ENCODE measurements around the gene POLR2F. TPM values are rescaled to one million over a fixed set of nuclear protein-coding genes. Genes with fewer than 3 reads are reported as not detected.

Gene POLR2F
- total RNA-seq, 1 donor from 2014 or later: 99.6 TPM

DNA sequence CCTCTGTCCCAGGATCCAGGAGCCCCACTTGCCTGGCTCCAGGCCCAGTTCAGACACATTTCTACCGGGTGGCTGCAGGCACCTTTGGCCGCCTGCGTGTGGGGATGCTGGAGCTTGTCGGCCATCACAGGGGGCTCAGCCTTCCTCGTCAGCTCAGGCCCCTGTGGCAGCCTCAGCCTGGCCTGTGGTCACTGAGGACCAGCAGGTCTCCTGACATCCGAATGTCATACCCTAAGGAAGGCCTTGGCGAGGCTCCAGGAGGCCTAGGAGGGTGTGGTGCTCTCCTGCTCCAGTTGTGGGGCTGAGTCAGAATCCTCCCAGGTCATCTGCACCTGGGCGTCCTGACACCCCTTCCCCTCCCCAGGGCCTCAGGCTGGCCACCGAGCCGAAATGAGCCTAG is 45.7 kb downstream of the POLR2F start:
- H3K9me3 Mint-ChIP-seq: no peaks in the 10 kb centered on the region
- DNase-seq (ENCODE audit: extremely low spot score, unreplicated experiment): no peak
- no peak overlapping the region for H3K27ac Mint-ChIP-seq
- no peak overlapping the region for H3K4me3 Mint-ChIP-seq
- TF ChIP-seq, protein P1, sequence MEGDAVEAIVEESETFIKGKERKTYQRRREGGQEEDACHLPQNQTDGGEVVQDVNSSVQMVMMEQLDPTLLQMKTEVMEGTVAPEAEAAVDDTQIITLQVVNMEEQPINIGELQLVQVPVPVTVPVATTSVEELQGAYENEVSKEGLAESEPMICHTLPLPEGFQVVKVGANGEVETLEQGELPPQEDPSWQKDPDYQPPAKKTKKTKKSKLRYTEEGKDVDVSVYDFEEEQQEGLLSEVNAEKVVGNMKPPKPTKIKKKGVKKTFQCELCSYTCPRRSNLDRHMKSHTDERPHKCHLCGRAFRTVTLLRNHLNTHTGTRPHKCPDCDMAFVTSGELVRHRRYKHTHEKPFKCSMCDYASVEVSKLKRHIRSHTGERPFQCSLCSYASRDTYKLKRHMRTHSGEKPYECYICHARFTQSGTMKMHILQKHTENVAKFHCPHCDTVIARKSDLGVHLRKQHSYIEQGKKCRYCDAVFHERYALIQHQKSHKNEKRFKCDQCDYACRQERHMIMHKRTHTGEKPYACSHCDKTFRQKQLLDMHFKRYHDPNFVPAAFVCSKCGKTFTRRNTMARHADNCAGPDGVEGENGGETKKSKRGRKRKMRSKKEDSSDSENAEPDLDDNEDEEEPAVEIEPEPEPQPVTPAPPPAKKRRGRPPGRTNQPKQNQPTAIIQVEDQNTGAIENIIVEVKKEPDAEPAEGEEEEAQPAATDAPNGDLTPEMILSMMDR (conservative IDR thresholded peaks at IDR 0.05): no peak
- no peaks in the 10 kb centered on the region for H3K27me3 Mint-ChIP-seq
- H3K36me3 Mint-ChIP-seq: no peaks in the 10 kb centered on the region
- H3K4me1 Mint-ChIP-seq (ENCODE audit: unreplicated experiment): peaks cover 12% of the 10 kb centered on the region

DNA sequence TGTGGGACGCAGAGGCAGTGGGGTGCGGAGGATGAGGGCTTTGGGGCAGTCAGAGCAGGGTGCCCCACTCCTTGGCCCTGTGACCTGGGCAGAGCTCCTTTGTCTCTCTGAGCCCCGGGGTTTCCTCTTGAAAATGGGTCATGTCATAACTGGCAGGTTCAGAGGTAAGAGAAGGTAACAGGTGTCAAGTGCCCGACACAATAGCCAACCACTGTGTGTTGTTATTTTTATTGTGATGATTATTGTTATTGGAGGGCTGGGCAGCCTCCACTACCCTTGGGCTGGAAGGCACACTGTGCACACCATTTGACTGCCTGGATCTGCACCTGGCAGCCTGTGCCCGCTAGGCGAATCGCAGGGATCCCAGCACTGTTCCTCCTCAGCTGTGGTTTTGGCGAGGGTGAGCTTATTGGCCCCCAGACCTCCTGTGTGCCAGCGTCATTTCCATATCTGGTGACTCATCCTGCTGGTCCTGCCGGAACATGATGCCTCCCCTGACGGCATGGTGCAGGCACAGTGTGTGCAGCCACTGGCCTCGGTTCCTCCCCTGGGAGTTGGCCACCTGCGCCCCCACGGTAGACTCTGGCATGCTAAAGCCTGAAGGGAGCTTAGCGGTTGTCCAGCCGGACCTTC is 46.3 kb downstream of the POLR2F start:
- TF ChIP-seq, protein P1 (conservative IDR thresholded peaks at IDR 0.05): no peak
- H3K27me3 Mint-ChIP-seq: no peaks in the 10 kb centered on the region
- no peaks in the 10 kb centered on the region for H3K9me3 Mint-ChIP-seq
- no peak overlapping the region for H3K4me3 Mint-ChIP-seq
- H3K36me3 Mint-ChIP-seq: no peaks in the 10 kb centered on the region
- H3K27ac Mint-ChIP-seq: no peak overlapping the region
- H3K4me1 Mint-ChIP-seq (ENCODE audit: unreplicated experiment): peaks cover 12% of the 10 kb centered on the region
- no peak for DNase-seq (ENCODE audit: extremely low spot score, unreplicated experiment)

DNA sequence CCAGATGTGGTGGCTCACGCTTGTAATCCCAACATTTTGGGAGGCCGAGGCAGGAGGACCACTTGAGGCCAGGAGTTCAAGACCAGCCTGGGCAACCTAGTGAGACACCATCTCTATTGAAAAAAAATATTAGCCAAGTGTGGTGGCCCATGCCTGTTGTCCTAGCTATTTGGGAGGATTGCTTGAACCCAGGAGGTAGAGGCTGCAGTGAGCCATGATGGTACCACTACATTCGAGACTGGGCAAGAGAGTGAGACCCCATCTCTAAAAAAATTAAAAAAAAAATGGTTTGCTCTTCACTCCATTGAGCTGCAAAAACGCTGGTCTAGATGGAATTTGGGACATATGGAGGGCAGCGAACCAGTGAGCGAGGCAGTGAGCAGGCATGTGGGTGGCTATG is 52.4 kb downstream of the POLR2F start:
- H3K9me3 Mint-ChIP-seq: no peaks in the 10 kb centered on the region
- no peaks in the 10 kb centered on the region for H3K36me3 Mint-ChIP-seq
- TF ChIP-seq, protein P1 (conservative IDR thresholded peaks at IDR 0.05): no peak
- no peak overlapping the region for H3K27ac Mint-ChIP-seq
- H3K27me3 Mint-ChIP-seq: peaks cover 3% of the 10 kb centered on the region
- no peak for DNase-seq (ENCODE audit: extremely low spot score, unreplicated experiment)
- peaks cover 11% of the 10 kb centered on the region for H3K4me1 Mint-ChIP-seq (ENCODE audit: unreplicated experiment)
- no peak overlapping the region for H3K4me3 Mint-ChIP-seq

DNA sequence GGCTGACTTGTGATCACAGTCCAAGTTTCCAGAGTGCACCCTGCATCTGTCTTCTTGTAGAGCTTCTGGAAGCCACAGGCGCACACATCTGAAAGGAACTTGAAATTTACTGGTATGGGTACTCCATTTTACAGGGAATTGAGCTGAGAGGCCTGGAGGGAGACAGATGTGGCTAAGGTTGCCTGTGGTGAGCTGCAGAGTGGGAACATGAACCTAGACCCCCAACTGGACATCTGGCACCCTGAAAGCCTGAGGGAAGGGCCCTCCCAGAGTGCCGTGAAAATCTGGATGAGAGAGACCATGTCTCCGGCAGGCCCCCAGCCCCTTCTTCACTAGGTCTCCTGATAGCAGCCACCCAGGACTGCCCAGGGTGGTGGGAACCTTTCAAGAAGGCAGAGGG is 53.4 kb downstream of the POLR2F start:
- Mint-ChIP-seq H3K9me3 (no peaks in the 10 kb centered on the region), H3K27ac (no peak overlapping the region), H3K4me1 (ENCODE audit: unreplicated experiment) (peaks cover 11% of the 10 kb centered on the region)

DNA sequence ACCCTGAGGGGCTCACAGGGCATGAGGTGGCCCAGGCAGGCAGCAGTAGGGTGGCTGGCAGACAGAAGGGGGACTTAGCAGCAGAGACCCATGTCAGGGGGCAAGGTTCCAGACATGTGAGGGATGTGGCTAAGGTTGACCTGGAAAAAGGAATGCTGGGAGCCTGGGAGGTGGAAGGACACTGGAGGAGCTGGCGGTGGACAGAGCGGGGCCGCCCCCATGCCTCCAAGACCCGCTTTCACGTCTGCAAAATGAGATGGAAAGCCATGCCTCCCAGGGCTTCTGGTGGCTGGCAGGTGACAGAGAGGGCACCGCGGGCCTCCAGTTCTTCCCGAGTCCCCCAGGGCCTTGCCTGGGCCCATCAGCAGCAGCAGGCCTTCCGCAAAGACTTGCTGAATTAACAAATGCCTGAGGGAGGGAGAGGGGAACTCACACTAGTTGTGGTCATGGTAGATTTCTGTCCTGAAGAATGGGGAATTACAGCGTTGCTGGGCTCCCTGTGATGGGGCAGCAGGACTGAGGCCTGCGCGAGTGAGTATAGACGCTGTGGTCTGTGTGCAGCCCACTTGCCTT is 53.9 kb downstream of the POLR2F start:
- H3K27ac Mint-ChIP-seq: no peak overlapping the region
- no peaks in the 10 kb centered on the region for H3K9me3 Mint-ChIP-seq
- no peak for DNase-seq (ENCODE audit: extremely low spot score, unreplicated experiment)
- peaks cover 11% of the 10 kb centered on the region for H3K4me1 Mint-ChIP-seq (ENCODE audit: unreplicated experiment)
- no peak overlapping the region for H3K4me3 Mint-ChIP-seq
- no peaks in the 10 kb centered on the region for H3K36me3 Mint-ChIP-seq
- peaks cover 3% of the 10 kb centered on the region for H3K27me3 Mint-ChIP-seq
- TF ChIP-seq, protein P1 (conservative IDR thresholded peaks at IDR 0.05): no peak

More for the DNA sequence above, 53.4 kb downstream of the POLR2F start:
- TF ChIP-seq, protein P1 (conservative IDR thresholded peaks at IDR 0.05): no peak
- Mint-ChIP-seq H3K36me3 (no peaks in the 10 kb centered on the region), H3K27me3 (peaks cover 3% of the 10 kb centered on the region), H3K4me3 (no peak overlapping the region)
- no peak for DNase-seq (ENCODE audit: extremely low spot score, unreplicated experiment)
